Esophagus muscularis mucosa (tissue), 4 donors: Measurements from ENCODE around the gene PUSL1. TPM values are rescaled to one million over a fixed set of nuclear protein-coding genes. Genes with fewer than 3 reads are reported as not detected.

Source experiments
- DNase-seq: peaks from one replicate; pipeline ENCODE4 v3.0.0-alpha.2; 2017; ENCODE audit errors: extremely low spot score
- H3K27ac ChIP-seq, 4 donors: fragments of 200-600 bp; sonication (generic); replicated peaks in 1 of 4; 1 replicate in 3 of 4; 2 replicates in 1 of 4; pipeline ENCODE4 v1.5.1; 2016 to 2019; ENCODE audit warnings: mild to moderate bottlenecking in 1 of 4
- H3K27me3 ChIP-seq, 4 donors: fragments of 200-600 bp; sonication (generic); one replicate each; pipeline versions ENCODE4 v1.5.1 to v1.6.0; 2016 to 2019
- H3K36me3 ChIP-seq, 4 donors: fragments of 200-600 bp; sonication (generic); one replicate each; pipeline ENCODE4 v1.5.1; 2016 to 2019
- H3K4me1 ChIP-seq, 4 donors: fragments of 200-600 bp; sonication (generic); one replicate each; pipeline ENCODE4 v1.5.1; 2016 to 2019
- H3K4me3 ChIP-seq, 4 donors: fragments of 200-600 bp; sonication (generic); 1 replicate in 2 of 4; 2 replicates in 2 of 4; pipeline ENCODE4 v1.5.1; 2016 to 2019; ENCODE audit warnings: mild to moderate bottlenecking in 4 of 4, moderate library complexity in 1 of 4
- H3K9me3 ChIP-seq, 4 donors: fragments of 200-600 bp; sonication (generic); 1 replicate in 3 of 4; 2 replicates in 1 of 4; pipeline ENCODE4 v1.5.1; 2016 to 2019
- CTCF ChIP-seq, 3 experiments: fragments of 200-600 bp in 2 of 3; fragments of 450-650 bp in 1 of 3; sonication (generic) in 2 of 3; IDR thresholded peaks; one replicate each; pipeline ENCODE4 v1.5.1; 2017 to 2019; ENCODE audit warnings: antibody characterized with exemption in 3 of 3, mild to moderate bottlenecking in 2 of 3, moderate library complexity in 1 of 3
- EP300 ChIP-seq: sonication (generic); formaldehyde crosslinking; IDR thresholded peaks from one replicate; pipeline ENCODE4 v1.6.1; 2017; ENCODE audit warnings: antibody characterized with exemption
- POLR2A ChIP-seq: fragments of 450-650 bp; IDR thresholded peaks from one replicate; pipeline ENCODE4 v1.6.1; 2017; ENCODE audit warnings: antibody characterized with exemption, moderate library complexity, mild to moderate bottlenecking, low read depth
- POLR2AphosphoS5 ChIP-seq, 2 donors: sonication (generic); formaldehyde crosslinking; IDR thresholded peaks; one replicate each; pipeline ENCODE4 v1.6.1; 2017; ENCODE audit warnings: antibody characterized with exemption in 2 of 2
- WGBS: methylation state at CpG from one replicate; pipeline ENCODE4 v1.1.5; 2018; 5-methylcytosine and 5-hydroxymethylcytosine counted together
- intact Hi-C: fragments of 100-400 bp; cut with DNase I; formaldehyde crosslinking; loops from one replicate; pipeline ENCODE4 v1.15.1; 2023
- total RNA-seq, 4 donors: library from RNA; depleted of rRNA; stranded (reverse); fragments of >200 nt; gene quantifications; one replicate each; pipeline versions ENCODE4 v1.1.0 to v1.2.1, GENCODE V29; 2016

Gene PUSL1
- total RNA-seq, 4 donors from 2014 or later, result 10.3 to 24.7 (median 21.7) TPM

GRCh38 chr1:1295154-1295923 lies 13.1 kb upstream of the PUSL1 start:
- no peaks in the 10 kb centered on the region for H3K9me3 ChIP-seq
- peaks cover 0 to 27% (median 14%) of the 10 kb centered on the region in 4 donors for H3K4me1 ChIP-seq
- H3K4me3 ChIP-seq, result no peak overlapping the region
- TF ChIP-seq CTCF (IDR thresholded peaks at IDR 0.05) (no peak), EP300 (no peak), POLR2A (no peak), POLR2AphosphoS5 (IDR thresholded peaks at IDR 0.05) (no peak)
- H3K36me3 ChIP-seq, result peaks cover 4 to 70% (median 54%) of the 10 kb centered on the region in 4 donors
- WGBS, result 95% methylated on average over 33 of the region's 35 CpGs
- H3K27ac ChIP-seq, result no peak overlapping the region
- intact Hi-C loops, result no loop called here
- no peak for DNase-seq
- H3K27me3 ChIP-seq, result no peaks in the 10 kb centered on the region

- 91% methylated on average over 35 of the region's 62 CpGs for WGBS
- Histone ChIP-seq H3K36me3 (peaks cover 4 to 70% (median 56%) of the 10 kb centered on the region in 4 donors), H3K4me1 (peaks cover 0 to 17% (median 8%) of the 10 kb centered on the region in 4 donors), H3K4me3 (no peak overlapping the region), H3K27me3 (no peaks in the 10 kb centered on the region), H3K9me3 (no peaks in the 10 kb centered on the region), H3K27ac (no peak overlapping the region)
- TF ChIP-seq EP300 (no peak), POLR2AphosphoS5 (IDR thresholded peaks at IDR 0.05) (no peak), CTCF (IDR thresholded peaks at IDR 0.05) (no peak), POLR2A (no peak)
- DNase-seq, result no peak
- intact Hi-C loops, result no loop called here
Observed at GRCh38 chr1:1296070-1297061, 12.0 kb upstream of the PUSL1 start.

- Histone ChIP-seq H3K27ac (no peak overlapping the region), H3K9me3 (no peaks in the 10 kb centered on the region), H3K36me3 (peaks cover 4 to 72% (median 57%) of the 10 kb centered on the region in 4 donors), H3K27me3 (no peaks in the 10 kb centered on the region), H3K4me3 (no peak overlapping the region), H3K4me1 (peaks cover 0 to 11% (median under 1%) of the 10 kb centered on the region in 4 donors)
- no peak for DNase-seq
- TF ChIP-seq POLR2A (no peak), EP300 (no peak), POLR2AphosphoS5 (IDR thresholded peaks at IDR 0.05) (no peak), CTCF (IDR thresholded peaks at IDR 0.05) (no peak)
- 80% methylated on average over 1 of the region's 31 CpGs for WGBS
- intact Hi-C loops, result no loop called here
Observed at GRCh38 chr1:1297802-1298424, 10.5 kb upstream of the PUSL1 start.

GRCh38 chr1:1298861-1299685 lies 9.3 kb upstream of the PUSL1 start:
- Histone ChIP-seq H3K9me3 (no peaks in the 10 kb centered on the region), H3K27ac (no peak overlapping the region), H3K4me3 (no peak overlapping the region), H3K27me3 (no peaks in the 10 kb centered on the region), H3K36me3 (peaks cover 4 to 60% (median 49%) of the 10 kb centered on the region in 4 donors), H3K4me1 (peaks cover 5 to 22% (median 11%) of the 10 kb centered on the region in 4 donors)
- no peak for DNase-seq
- WGBS, result 95% methylated on average over 3 of the region's 30 CpGs
- no peak for TF ChIP-seq POLR2AphosphoS5 (IDR thresholded peaks at IDR 0.05)
- no peak for TF ChIP-seq POLR2A
- no peak for TF ChIP-seq EP300
- TF ChIP-seq CTCF (IDR thresholded peaks at IDR 0.05), result no peak
- intact Hi-C loops, result no loop called here
